Neural cell (in vitro differentiated cells): ENCODE measurements around the gene QRICH1. TPM values are rescaled to one million over a fixed set of nuclear protein-coding genes. Genes with fewer than 3 reads are reported as not detected.

Experiments
- H2AFZ ChIP-seq: fragments of 200-600, 300-800 bp; sonication (generic), shearing (Covaris generic); 2 replicates; pipeline ENCODE4 v1.6.0; 2014; ENCODE audit warnings: low read depth, mild to moderate bottlenecking, antibody characterized with exemption, low read length, moderate library complexity
- H3F3A ChIP-seq: fragments of 200-600 bp; shearing (Covaris generic); 2 replicates; pipeline ENCODE4 v1.6.1; 2016; ENCODE audit warnings: mild to moderate bottlenecking, moderate library complexity, mixed read lengths, antibody characterized with exemption, low read length; ENCODE audit not compliant: insufficient read depth, poor library complexity, severe bottlenecking
- H3K27ac ChIP-seq: fragments of 200-600, 300-800 bp; sonication (generic), shearing (Covaris generic); 2 replicates; pipeline ENCODE4 v1.5.1; 2014; ENCODE audit warnings: mild to moderate bottlenecking, low read length, moderate library complexity
- H3K27me3 ChIP-seq: fragments of 300-800, 200-600 bp; sonication (generic), shearing (Covaris generic); 2 replicates; pipeline ENCODE4 v1.6.0; 2014; ENCODE audit warnings: mild to moderate bottlenecking, low read depth, low read length, moderate library complexity; ENCODE audit not compliant: insufficient read depth
- H3K36me3 ChIP-seq: fragments of 300-800, 200-600 bp; sonication (generic), shearing (Covaris generic); 2 replicates; pipeline ENCODE4 v1.5.1; 2014; ENCODE audit warnings: mild to moderate bottlenecking, antibody characterized with exemption, low read length, moderate library complexity; ENCODE audit not compliant: insufficient read depth
- H3K4me2 ChIP-seq: fragments of 300-800, 200-600 bp; sonication (generic), shearing (Covaris generic); 2 replicates; pipeline ENCODE4 v1.6.0; 2014; ENCODE audit warnings: mild to moderate bottlenecking, low read length
- H3K4me3 ChIP-seq: fragments of 300-800, 200-600 bp; sonication (generic), shearing (Covaris generic); 2 replicates; pipeline ENCODE4 v1.5.1; 2014; ENCODE audit warnings: mild to moderate bottlenecking, low read length, moderate library complexity
- H3K79me2 ChIP-seq: fragments of 200-600 bp; shearing (Covaris generic); replicated peaks from 2 replicates; pipeline ENCODE4 v1.6.0; 2014; ENCODE audit warnings: mild to moderate bottlenecking, low read length, moderate library complexity; ENCODE audit not compliant: insufficient read depth
- H3K9ac ChIP-seq: fragments of 300-800, 200-600 bp; sonication (generic), shearing (Covaris generic); 2 replicates; pipeline ENCODE4 v1.6.1; 2016; ENCODE audit warnings: mild to moderate bottlenecking, low read length, mixed read lengths
- H3K9me2 ChIP-seq: fragments of 200-600 bp; shearing (Covaris generic); 2 replicates; pipeline ENCODE4 v1.6.1; 2016; ENCODE audit warnings: mild to moderate bottlenecking, low read length, mixed read lengths; ENCODE audit not compliant: insufficient read depth
- H3K9me3 ChIP-seq: fragments of 200-600, 300-800 bp; sonication (generic), shearing (Covaris generic); 2 replicates; pipeline ENCODE4 v1.6.1; 2016; ENCODE audit warnings: mild to moderate bottlenecking, mixed run types, low read length, moderate library complexity, mixed read lengths
- H4K20me1 ChIP-seq: fragments of 200-600 bp; shearing (Covaris generic); 2 replicates; pipeline ENCODE4 v1.6.1; 2016; ENCODE audit warnings: mild to moderate bottlenecking, mixed run types; ENCODE audit not compliant: insufficient read depth
- EP300 ChIP-seq: fragments of 450-650 bp; conservative IDR thresholded peaks from 2 replicates; pipeline ENCODE4 v1.6.1; 2014; ENCODE audit warnings: antibody characterized with exemption, mild to moderate bottlenecking, moderate library complexity; ENCODE audit not compliant: poor library complexity, severe bottlenecking
- EZH2 ChIP-seq: fragments of 200-600, 300-800 bp; shearing (Covaris generic), sonication (generic); IDR thresholded peaks from 2 replicates; pipeline ENCODE4 v1.6.1; 2014; ENCODE audit warnings: antibody characterized with exemption, low read length, borderline replicate concordance, mild to moderate bottlenecking; ENCODE audit not compliant: insufficient read depth, poor library complexity, severe bottlenecking
- MXI1 ChIP-seq: fragments of 450-650 bp; conservative IDR thresholded peaks from 2 replicates; pipeline ENCODE4 v1.6.1; 2014; ENCODE audit warnings: antibody characterized with exemption, mild to moderate bottlenecking; ENCODE audit not compliant: poor library complexity, severe bottlenecking
- POLR2AphosphoS5 ChIP-seq: IDR thresholded peaks from 2 replicates; pipeline ENCODE4 v1.6.1; 2012
- RAD21 ChIP-seq: fragments of 450-650 bp; conservative IDR thresholded peaks from 2 replicates; pipeline ENCODE4 v1.6.1; 2014; ENCODE audit warnings: antibody characterized with exemption, mild to moderate bottlenecking, moderate library complexity
- REST ChIP-seq: IDR thresholded peaks from 2 replicates; pipeline ENCODE4 v1.6.1; 2012; ENCODE audit warnings: borderline replicate concordance
- SMC3 ChIP-seq: fragments of 450-650 bp; conservative IDR thresholded peaks from 2 replicates; pipeline ENCODE4 v1.6.1; 2014; ENCODE audit warnings: antibody characterized with exemption, mild to moderate bottlenecking, moderate library complexity; ENCODE audit not compliant: poor library complexity
- TAF1 ChIP-seq: IDR thresholded peaks from 2 replicates; pipeline ENCODE4 v1.6.1; 2012; ENCODE audit warnings: low read depth
- polyA plus RNA-seq: library from polyadenylated mRNA; depleted of rRNA; stranded (reverse); fragments of >200 nt; gene quantifications from 2 replicates; pipeline ENCODE4 v1.2.3, GENCODE V29; 2014
- TF ChIP-seq, protein P1 (sequence below): fragments of 450-650 bp; IDR thresholded peaks from 2 replicates; pipeline ENCODE4 v1.5.1; 2014; ENCODE audit warnings: antibody characterized with exemption, mild to moderate bottlenecking, moderate library complexity; ENCODE audit not compliant: poor library complexity, severe bottlenecking

The QRICH1 gene
- polyA plus RNA-seq, 1 donor from 2014 or later: 87.5 TPM

GRCh38 chr3:49006408-49007067, 87.3 kb downstream of the QRICH1 start:
- Histone ChIP-seq H3K9ac (peak overlapping the region; percentile 100), H3K9me3 (no peaks in the 10 kb centered on the region), H3K27me3 (no peaks in the 10 kb centered on the region), H3K79me2 (peaks cover 31% of the 10 kb centered on the region), H3K4me3 (peak overlapping the region; percentile 100), H4K20me1 (peaks cover 4% of the 10 kb centered on the region), H3F3A (no peaks in the 10 kb centered on the region), H3K27ac (peak overlapping the region; percentile 69), H3K36me3 (no peaks in the 10 kb centered on the region), H3K4me2 (peak overlapping the region; percentile 73), H3K9me2 (no peaks in the 10 kb centered on the region), H2AFZ (peak overlapping the region; percentile 56)
- no peak for TF ChIP-seq TAF1
- no peak for TF ChIP-seq POLR2AphosphoS5
- TF ChIP-seq RAD21: no peak
- TF ChIP-seq EP300: no peak

GRCh38 chr3:49005998-49006397, 87.9 kb downstream of the QRICH1 start:
- H3K27ac ChIP-seq: peak overlapping the region; percentile 69
- no peaks in the 10 kb centered on the region for H3K27me3 ChIP-seq
- TF ChIP-seq EZH2: no peak
- no peak for TF ChIP-seq REST
- no peak for TF ChIP-seq EP300
- TF ChIP-seq SMC3: no peak
- no peak for TF ChIP-seq MXI1
- no peak for TF ChIP-seq POLR2AphosphoS5
- no peak for TF ChIP-seq RAD21
- TF ChIP-seq TAF1: no peak
- TF ChIP-seq, protein P1, sequence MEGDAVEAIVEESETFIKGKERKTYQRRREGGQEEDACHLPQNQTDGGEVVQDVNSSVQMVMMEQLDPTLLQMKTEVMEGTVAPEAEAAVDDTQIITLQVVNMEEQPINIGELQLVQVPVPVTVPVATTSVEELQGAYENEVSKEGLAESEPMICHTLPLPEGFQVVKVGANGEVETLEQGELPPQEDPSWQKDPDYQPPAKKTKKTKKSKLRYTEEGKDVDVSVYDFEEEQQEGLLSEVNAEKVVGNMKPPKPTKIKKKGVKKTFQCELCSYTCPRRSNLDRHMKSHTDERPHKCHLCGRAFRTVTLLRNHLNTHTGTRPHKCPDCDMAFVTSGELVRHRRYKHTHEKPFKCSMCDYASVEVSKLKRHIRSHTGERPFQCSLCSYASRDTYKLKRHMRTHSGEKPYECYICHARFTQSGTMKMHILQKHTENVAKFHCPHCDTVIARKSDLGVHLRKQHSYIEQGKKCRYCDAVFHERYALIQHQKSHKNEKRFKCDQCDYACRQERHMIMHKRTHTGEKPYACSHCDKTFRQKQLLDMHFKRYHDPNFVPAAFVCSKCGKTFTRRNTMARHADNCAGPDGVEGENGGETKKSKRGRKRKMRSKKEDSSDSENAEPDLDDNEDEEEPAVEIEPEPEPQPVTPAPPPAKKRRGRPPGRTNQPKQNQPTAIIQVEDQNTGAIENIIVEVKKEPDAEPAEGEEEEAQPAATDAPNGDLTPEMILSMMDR: no peak
- peak overlapping the region; percentile 100 for H3K4me3 ChIP-seq
- no peaks in the 10 kb centered on the region for H3F3A ChIP-seq
- peaks cover 4% of the 10 kb centered on the region for H4K20me1 ChIP-seq
- no peaks in the 10 kb centered on the region for H3K9me3 ChIP-seq
- H3K4me2 ChIP-seq: no peak overlapping the region
- H3K9me2 ChIP-seq: no peaks in the 10 kb centered on the region
- H3K36me3 ChIP-seq: no peaks in the 10 kb centered on the region
- peaks cover 25% of the 10 kb centered on the region for H3K79me2 ChIP-seq
- H2AFZ ChIP-seq: no peak overlapping the region
- peak overlapping the region; percentile 100 for H3K9ac ChIP-seq
